Right lobe of liver (tissue), 4 donors: ENCODE measurements around the gene DBN1.

Experiments
- POLR2A ChIP-seq: fragments of 450-650 bp; IDR thresholded peaks from one replicate; pipeline ENCODE4 v1.6.1; 2017; ENCODE audit warnings: antibody characterized with exemption, mild to moderate bottlenecking
- TF ChIP-seq, protein P1 (sequence below), 4 donors: fragments of 200-600 bp in 3 of 4; fragments of 450-650 bp in 1 of 4; IDR thresholded peaks; one replicate each; pipeline versions ENCODE4 v1.5.1 to v1.8.0; 2016 to 2022; ENCODE audit warnings: antibody characterized with exemption in 4 of 4, mild to moderate bottlenecking in 2 of 4
- donor health status: DM: no; HTN: no; CAD: no.
- donor health status: DM: no; HTN: no; CAD: no.
- donor health status: DM: no; HTN: yes; CAD: no.

DNA sequence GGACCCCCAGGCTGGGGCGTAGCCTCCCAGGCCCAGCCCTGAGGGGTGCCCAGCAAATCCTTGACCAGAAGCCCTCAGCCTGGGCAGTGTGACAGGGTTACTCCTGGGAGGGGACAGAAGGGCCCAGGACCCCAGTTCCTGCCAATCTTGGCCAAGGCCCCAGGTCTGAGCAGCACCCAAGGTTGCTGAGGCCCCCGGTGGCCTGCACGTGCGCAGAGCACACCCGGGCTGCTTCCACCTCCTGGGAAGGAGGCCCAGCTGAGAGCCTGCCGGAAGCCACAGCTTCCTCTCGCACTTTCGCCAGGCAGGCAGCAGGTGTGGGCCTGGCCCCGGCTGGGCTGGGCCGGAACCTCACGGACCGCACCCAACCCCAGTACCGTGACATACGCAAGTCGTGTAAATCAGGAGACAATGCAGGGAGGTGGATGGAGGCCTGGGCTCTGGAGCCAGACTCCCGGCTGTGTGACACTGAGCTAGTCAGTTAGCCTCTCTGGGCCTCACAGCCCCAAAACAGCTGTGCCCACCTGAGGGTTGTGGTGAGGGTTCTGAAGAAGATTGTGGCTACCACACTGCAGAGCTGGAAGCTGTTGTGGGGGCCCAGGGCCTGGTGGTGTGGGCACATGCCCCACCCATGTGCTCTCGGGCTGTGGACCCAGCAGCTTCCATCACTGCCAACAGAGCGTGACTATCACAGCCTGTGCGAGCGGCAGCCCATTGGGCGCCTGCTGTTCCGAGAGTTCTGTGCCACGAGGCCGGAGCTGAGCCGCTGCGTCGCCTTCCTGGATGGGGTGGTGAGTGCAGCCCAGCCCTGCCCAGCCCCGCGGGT lies 41.9 kb downstream of the DBN1 start:
- TF ChIP-seq, protein P1, sequence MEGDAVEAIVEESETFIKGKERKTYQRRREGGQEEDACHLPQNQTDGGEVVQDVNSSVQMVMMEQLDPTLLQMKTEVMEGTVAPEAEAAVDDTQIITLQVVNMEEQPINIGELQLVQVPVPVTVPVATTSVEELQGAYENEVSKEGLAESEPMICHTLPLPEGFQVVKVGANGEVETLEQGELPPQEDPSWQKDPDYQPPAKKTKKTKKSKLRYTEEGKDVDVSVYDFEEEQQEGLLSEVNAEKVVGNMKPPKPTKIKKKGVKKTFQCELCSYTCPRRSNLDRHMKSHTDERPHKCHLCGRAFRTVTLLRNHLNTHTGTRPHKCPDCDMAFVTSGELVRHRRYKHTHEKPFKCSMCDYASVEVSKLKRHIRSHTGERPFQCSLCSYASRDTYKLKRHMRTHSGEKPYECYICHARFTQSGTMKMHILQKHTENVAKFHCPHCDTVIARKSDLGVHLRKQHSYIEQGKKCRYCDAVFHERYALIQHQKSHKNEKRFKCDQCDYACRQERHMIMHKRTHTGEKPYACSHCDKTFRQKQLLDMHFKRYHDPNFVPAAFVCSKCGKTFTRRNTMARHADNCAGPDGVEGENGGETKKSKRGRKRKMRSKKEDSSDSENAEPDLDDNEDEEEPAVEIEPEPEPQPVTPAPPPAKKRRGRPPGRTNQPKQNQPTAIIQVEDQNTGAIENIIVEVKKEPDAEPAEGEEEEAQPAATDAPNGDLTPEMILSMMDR (IDR thresholded peaks at IDR 0.05): no peak
- TF ChIP-seq POLR2A: no peak
